Psoas muscle (tissue), 8 donors: ENCODE data around the gene PYCR2. TPM values are rescaled to one million over a fixed set of nuclear protein-coding genes. Genes with fewer than 3 reads are reported as not detected.

Experiments used
- ATAC-seq, 4 donors: fragments of 200-7000 bp; cut with Tn5 transposase; one replicate each; pipeline ENCODE4 v1.9.1; 2020; ENCODE audit warnings: moderate library complexity in 3 of 4, mild to moderate bottlenecking in 2 of 4
- DNase-seq, 2 donors: peaks; one replicate each; pipeline ENCODE4 v3.0.0-alpha.2; 2020
- H3K27ac ChIP-seq: fragments of 200-600 bp; one replicate; pipeline ENCODE4 v1.8.0; 2022
- H3K27me3 ChIP-seq, 3 donors: fragments of 200-600 bp in 1 of 3; one replicate each; pipeline versions ENCODE4 v1.6.1 to v1.8.0; 2013 to 2022; ENCODE audit warnings: low read length in 2 of 3, mild to moderate bottlenecking in 2 of 3, moderate library complexity in 1 of 3; ENCODE audit not compliant: insufficient read depth in 3 of 3
- H3K36me3 ChIP-seq, 2 donors: fragments of 200-600 bp in 1 of 2; one replicate each; pipeline versions ENCODE4 v1.6.1 to v1.8.0; 2013 to 2022; ENCODE audit warnings: low read depth in 1 of 2, mild to moderate bottlenecking in 1 of 2, moderate library complexity in 1 of 2; ENCODE audit not compliant: insufficient read depth in 1 of 2
- H3K4me1 ChIP-seq: fragments of 200-600 bp; one replicate; pipeline ENCODE4 v1.8.0; 2022
- H3K4me3 ChIP-seq: fragments of 200-600 bp; one replicate; pipeline ENCODE4 v1.8.0; 2022; ENCODE audit warnings: mild to moderate bottlenecking
- H3K9me3 ChIP-seq: fragments of 200-600 bp; one replicate; pipeline ENCODE4 v1.8.0; 2022
- CTCF ChIP-seq: fragments of 200-600 bp; IDR thresholded peaks from one replicate; pipeline ENCODE4 v1.8.0; 2022; ENCODE audit warnings: antibody characterized with exemption
- WGBS, 3 donors: extraction: QIAGEN DNeasy Blood & Tissue Kit; methylation state at CpG; one replicate each; pipeline versions ENCODE4 v1.1.6 to v1.1.7; 2013; 5-methylcytosine and 5-hydroxymethylcytosine counted together
- intact Hi-C, 2 donors: fragments of 100-400 bp; cut with DNase I; formaldehyde crosslinking; loops; one replicate each; pipeline versions ENCODE4 v1.11.0 to v1.14.2; 2022
- polyA plus RNA-seq, 3 donors: library from polyadenylated mRNA; stranded (reverse); fragments of 200-250 nt; gene quantifications; one replicate each; pipeline ENCODE4 v1.2.3, GENCODE V29; 2013
- total RNA-seq, 4 donors: library from RNA; stranded (reverse); fragmentation: NEBNext Ultra II Directional in 2 of 4; extraction: Animal tissue kit (Norgen Biotek cat#: 25700) in 2 of 4; gene quantifications; one replicate each; pipeline versions ENCODE4 v1.2.1 to v1.2.4, GENCODE V29; 2021 to 2023
- donor health status: healthy with polysubstance abuse.
- donor health status: DM: no; HTN: no; CAD: no; lungs with moderate emphysema.
- donor health status: Bipolar disorder and iron deficiency.
- donor health status: healthy.
- donor health status: DM: yes; HTN: yes; CAD: no.
- donor health status: DM: no; HTN: no; CAD: no.
- donor health status: DM: no; HTN: no; CAD: no.
- donor health status: DM: yes; HTN: yes; CAD: no.

The PYCR2 gene
- total and polyA plus RNA-seq, 7 donors: 34.9 to 70.2 (median 52.0) TPM

GRCh38 chr1:225946803-225947202 lies 22.8 kb upstream of the PYCR2 start:
- Histone ChIP-seq H3K27me3 (peaks cover 0 to 4% (median 2%) of the 10 kb centered on the region in 3 donors), H3K4me1 (no peaks in the 10 kb centered on the region), H3K4me3 (no peak overlapping the region), H3K36me3 (no peaks in the 10 kb centered on the region), H3K27ac (no peak overlapping the region), H3K9me3 (no peaks in the 10 kb centered on the region)
- no peak for TF ChIP-seq CTCF
- WGBS, 3 donors: 94 to 97% (median 97%) methylated on average over 5 of the region's 5 CpGs
- ATAC-seq (no peak), DNase-seq (no peak)
- intact Hi-C loops: no loop called here

GRCh38 chr1:225946082-225946620 lies 22.1 kb upstream of the PYCR2 start:
- Histone ChIP-seq H3K27me3 (peaks cover 0 to 4% (median 2%) of the 10 kb centered on the region in 3 donors), H3K4me1 (peaks cover 5% of the 10 kb centered on the region), H3K27ac (no peak overlapping the region), H3K9me3 (no peaks in the 10 kb centered on the region), H3K36me3 (no peaks in the 10 kb centered on the region), H3K4me3 (no peak overlapping the region)
- TF ChIP-seq CTCF: no peak
- WGBS, 3 donors: 78 to 83% (median 79%) methylated on average over 4 of the region's 4 CpGs
- DNase-seq (no peak), ATAC-seq (no peak)
- intact Hi-C loops: no loop called here

- H3K27ac ChIP-seq: no peak overlapping the region
- peaks cover 6% of the 10 kb centered on the region for H3K4me1 ChIP-seq
- ATAC-seq (no peak), DNase-seq (no peak)
- H3K9me3 ChIP-seq: no peaks in the 10 kb centered on the region
- no peak for TF ChIP-seq CTCF
- H3K36me3 ChIP-seq: no peaks in the 10 kb centered on the region
- whole genome bisulfite sequencing, 3 donors: 86 to 90% (median 87%) methylated on average over 4 of the region's 4 CpGs
- H3K27me3 ChIP-seq: peaks cover 0 to 4% (median 2%) of the 10 kb centered on the region in 3 donors
- no peak overlapping the region for H3K4me3 ChIP-seq
- intact Hi-C loops: no loop called here
Observed at GRCh38 chr1:225945564-225945963, 21.5 kb upstream of the PYCR2 start.

GRCh38 chr1:225944951-225945350 lies 20.9 kb upstream of the PYCR2 start:
- no peak overlapping the region for H3K4me3 ChIP-seq
- 86 to 91% (median 89%) methylated on average over 7 of the region's 7 CpGs for WGBS, 3 donors
- no peaks in the 10 kb centered on the region for H3K9me3 ChIP-seq
- H3K27ac ChIP-seq: no peak overlapping the region
- no peaks in the 10 kb centered on the region for H3K36me3 ChIP-seq
- TF ChIP-seq CTCF: no peak
- peaks cover 0 to 4% (median 2%) of the 10 kb centered on the region in 3 donors for H3K27me3 ChIP-seq
- ATAC-seq (no peak), DNase-seq (no peak)
- peaks cover 6% of the 10 kb centered on the region for H3K4me1 ChIP-seq
- intact Hi-C loops: no loop called here

GRCh38 chr1:225944387-225944786 lies 20.3 kb upstream of the PYCR2 start:
- peaks cover 6% of the 10 kb centered on the region for H3K4me1 ChIP-seq
- intact Hi-C loops: no loop called here
- no peaks in the 10 kb centered on the region for H3K36me3 ChIP-seq
- H3K9me3 ChIP-seq: no peaks in the 10 kb centered on the region
- peaks cover 0 to 4% (median 2%) of the 10 kb centered on the region in 3 donors for H3K27me3 ChIP-seq
- WGBS, 3 donors: 74 to 80% (median 75%) methylated on average over 2 of the region's 2 CpGs
- DNase-seq: no peak
- no peak for ATAC-seq
- H3K4me3 ChIP-seq: no peak overlapping the region
- H3K27ac ChIP-seq: no peak overlapping the region
- TF ChIP-seq CTCF: no peak
